ENCODE measurements around the gene ETV4. TPM values are rescaled to one million over a fixed set of nuclear protein-coding genes. Genes with fewer than 3 reads are reported as not detected.

The ETV4 gene
- total RNA-seq, 2 experiments from 2014 or later = 5.0 to 5.4 TPM

GRCh38 chr17:43553573-43553972 lies 7.4 kb upstream of the ETV4 start:
- ChIA-PET POLR2A (no interaction called here), CTCF (no interaction called here)
- intact Hi-C loops (cut with micrococcal nuclease) = no loop called here
- DNase-seq (no peak), ATAC-seq (no peak)
- TF ChIP-seq CTCF (IDR thresholded peaks at IDR 0.05) = no peak
- Mint-ChIP-seq H3K4me3 (no peak overlapping the region), H3K4me1 (ENCODE audit: low read depth) (peaks cover 6% of the 10 kb centered on the region), H3K9me3 (no peaks in the 10 kb centered on the region), H3K27me3 (peaks cover 33% of the 10 kb centered on the region), H3K27ac (no peak overlapping the region), H3K36me3 (ENCODE audit: low read depth) (no peaks in the 10 kb centered on the region)

- ATAC-seq (no peak), DNase-seq (no peak)
- Mint-ChIP-seq H3K4me1 (ENCODE audit: low read depth) (peaks cover 10% of the 10 kb centered on the region), H3K36me3 (ENCODE audit: low read depth) (no peaks in the 10 kb centered on the region), H3K9me3 (no peaks in the 10 kb centered on the region), H3K4me3 (no peak overlapping the region), H3K27ac (no peak overlapping the region), H3K27me3 (peaks cover 42% of the 10 kb centered on the region)
- no peak for TF ChIP-seq CTCF (IDR thresholded peaks at IDR 0.05)
- intact Hi-C loops (cut with micrococcal nuclease) = no loop called here
- POLR2A ChIA-PET = no interaction called here
- CTCF ChIA-PET = interaction anchor here (0.9 to 2.3 kb wide), 4 partner anchors 24 to 121 kb away, joined by 3 to 6 read pairs (median 4); no protein-coding TSS in a partner anchor
Observed at GRCh38 chr17:43552229-43552837, 6.2 kb upstream of the ETV4 start.

GRCh38 chr17:43550754-43551153 lies 4.6 kb upstream of the ETV4 start:
- H3K36me3 Mint-ChIP-seq (ENCODE audit: low read depth) = no peaks in the 10 kb centered on the region
- H3K4me3 Mint-ChIP-seq = no peak overlapping the region
- DNase-seq (no peak), ATAC-seq (no peak)
- intact Hi-C loops (cut with micrococcal nuclease) = no loop called here
- no peak overlapping the region for H3K27ac Mint-ChIP-seq
- no peaks in the 10 kb centered on the region for H3K9me3 Mint-ChIP-seq
- ChIA-PET CTCF (interaction anchor here (2.3 kb wide), 1 partner anchor 123 kb away, joined by 6 read pairs; no protein-coding TSS in a partner anchor), POLR2A (no interaction called here)
- peaks cover 13% of the 10 kb centered on the region for H3K4me1 Mint-ChIP-seq (ENCODE audit: low read depth)
- no peak for TF ChIP-seq CTCF (IDR thresholded peaks at IDR 0.05)
- H3K27me3 Mint-ChIP-seq = peaks cover 41% of the 10 kb centered on the region

- Mint-ChIP-seq H3K27me3 (peaks cover 41% of the 10 kb centered on the region), H3K4me3 (no peak overlapping the region), H3K9me3 (no peaks in the 10 kb centered on the region), H3K36me3 (ENCODE audit: low read depth) (no peaks in the 10 kb centered on the region), H3K4me1 (ENCODE audit: low read depth) (peaks cover 17% of the 10 kb centered on the region), H3K27ac (no peak overlapping the region)
- no peak for DNase-seq
- TF ChIP-seq CTCF (IDR thresholded peaks at IDR 0.05) = no peak
- no peak for ATAC-seq
- intact Hi-C loops (cut with micrococcal nuclease) = no loop called here
- ChIA-PET CTCF (interaction anchor here (1.1 kb wide), 1 partner anchor 27 kb away, joined by 4 read pairs; no protein-coding TSS in a partner anchor), POLR2A (interaction anchor here (0.6 to 0.7 kb wide), 2 partner anchors 189 to 914 kb away, joined by 3 read pairs; no protein-coding TSS in a partner anchor)
Observed at GRCh38 chr17:43549496-43549895, 3.4 kb upstream of the ETV4 start.

- CTCF ChIA-PET = interaction anchor here (1.1 to 2.4 kb wide), 4 partner anchors 28 to 211 kb away, joined by 4 to 10 read pairs (median 7); partner anchors contain the start of gene DHX8
- ATAC-seq = no peak
- no peak for TF ChIP-seq CTCF (IDR thresholded peaks at IDR 0.05)
- DNase-seq = no peak
- Mint-ChIP-seq H3K27me3 (peaks cover 43% of the 10 kb centered on the region), H3K9me3 (no peaks in the 10 kb centered on the region), H3K4me3 (no peak overlapping the region), H3K4me1 (ENCODE audit: low read depth) (peaks cover 20% of the 10 kb centered on the region), H3K36me3 (ENCODE audit: low read depth) (no peaks in the 10 kb centered on the region), H3K27ac (no peak overlapping the region)
- intact Hi-C loops (cut with micrococcal nuclease) = no loop called here
- POLR2A ChIA-PET = interaction anchor here (0.7 kb wide), 1 partner anchor 188 kb away, joined by 3 read pairs; no protein-coding TSS in a partner anchor
Observed at GRCh38 chr17:43548689-43549379, 2.7 kb upstream of the ETV4 start.
